Spleen (tissue), 7 donors: ENCODE data around the gene ITPR1.

Experiments
- POLR2AphosphoS5 ChIP-seq, 3 donors: sonication (generic); formaldehyde crosslinking; IDR thresholded peaks; one replicate each; pipeline ENCODE4 v1.5.1; 2017; ENCODE audit warnings: antibody characterized with exemption in 3 of 3
- TF ChIP-seq, protein P1 (sequence below), 11 experiments: fragments of 200-600 bp in 7 of 11; fragments of 450-650 bp in 4 of 11; sonication (generic) in 4 of 11; IDR thresholded peaks in 8 of 11; conservative IDR thresholded peaks in 3 of 11; 1 replicate in 7 of 11; 2 replicates in 4 of 11; pipeline versions ENCODE4 v1.4.0 to v1.8.0; 2016 to 2021; ENCODE audit warnings: antibody characterized with exemption in 11 of 11, inconsistent platforms in 4 of 11, mild to moderate bottlenecking in 1 of 11
- donor health status: DM: no; HTN: no; CAD: no; lungs with moderate emphysema.
- donor health status: DM: no; HTN: no; CAD: no.
- donor health status: DM: no; HTN: no; CAD: no.

DNA sequence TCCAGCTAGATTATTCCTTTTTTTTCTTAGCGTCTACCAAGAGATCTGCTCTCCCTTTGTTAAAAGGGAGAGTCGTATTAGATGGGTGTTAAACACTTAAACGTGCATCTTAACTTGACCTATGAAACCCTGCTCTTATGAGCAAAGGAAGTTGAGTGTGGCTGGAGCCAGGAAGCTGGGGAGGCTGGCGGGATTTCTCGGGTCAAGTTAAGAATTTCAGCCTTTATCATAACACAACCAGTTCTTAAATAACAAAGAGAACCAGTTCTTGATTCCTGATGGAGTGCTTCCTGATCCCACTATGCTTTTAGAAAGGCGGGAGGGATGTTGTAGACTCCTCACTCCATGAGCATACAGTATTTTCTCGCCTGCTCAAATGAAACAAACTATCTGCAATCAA is 215.1 kb downstream of the ITPR1 start:
- no peak for TF ChIP-seq POLR2AphosphoS5 (IDR thresholded peaks at IDR 0.05)
- TF ChIP-seq, protein P1, sequence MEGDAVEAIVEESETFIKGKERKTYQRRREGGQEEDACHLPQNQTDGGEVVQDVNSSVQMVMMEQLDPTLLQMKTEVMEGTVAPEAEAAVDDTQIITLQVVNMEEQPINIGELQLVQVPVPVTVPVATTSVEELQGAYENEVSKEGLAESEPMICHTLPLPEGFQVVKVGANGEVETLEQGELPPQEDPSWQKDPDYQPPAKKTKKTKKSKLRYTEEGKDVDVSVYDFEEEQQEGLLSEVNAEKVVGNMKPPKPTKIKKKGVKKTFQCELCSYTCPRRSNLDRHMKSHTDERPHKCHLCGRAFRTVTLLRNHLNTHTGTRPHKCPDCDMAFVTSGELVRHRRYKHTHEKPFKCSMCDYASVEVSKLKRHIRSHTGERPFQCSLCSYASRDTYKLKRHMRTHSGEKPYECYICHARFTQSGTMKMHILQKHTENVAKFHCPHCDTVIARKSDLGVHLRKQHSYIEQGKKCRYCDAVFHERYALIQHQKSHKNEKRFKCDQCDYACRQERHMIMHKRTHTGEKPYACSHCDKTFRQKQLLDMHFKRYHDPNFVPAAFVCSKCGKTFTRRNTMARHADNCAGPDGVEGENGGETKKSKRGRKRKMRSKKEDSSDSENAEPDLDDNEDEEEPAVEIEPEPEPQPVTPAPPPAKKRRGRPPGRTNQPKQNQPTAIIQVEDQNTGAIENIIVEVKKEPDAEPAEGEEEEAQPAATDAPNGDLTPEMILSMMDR (IDR thresholded peaks at IDR 0.05 in 8 of 11, conservative IDR thresholded peaks at IDR 0.05 in 3 of 11): no peak
